K562 (cell line): ENCODE measurements around the gene IGFBP4. TPM values are rescaled to one million over a fixed set of nuclear protein-coding genes. Genes with fewer than 3 reads are reported as not detected.

Experiments used
- ATF1 ChIP-seq, 2 experiments: fragments of 450-650 bp in 1 of 2; IDR thresholded peaks; 2 replicates each; pipeline ENCODE4 v1.6.1; 2016; ENCODE audit warnings: missing compliant biosample characterization in 1 of 2, missing genetic modification characterization in 1 of 2
- DPF2 ChIP-seq: fragments of 450-650 bp; IDR thresholded peaks from 2 replicates; pipeline ENCODE4 v1.6.1; 2016
- E2F4 ChIP-seq: sonication (generic); formaldehyde crosslinking; IDR thresholded peaks from 2 replicates; pipeline ENCODE4 v1.8.0; 2022; ENCODE audit warnings: mild to moderate bottlenecking, low read depth, missing genetic modification reagents
- ELF1 ChIP-seq: fragments of 200-800 bp; sonication (Bioruptor generic); IDR thresholded peaks from 2 replicates; pipeline ENCODE4 v1.6.1; 2016; ENCODE audit warnings: missing genetic modification characterization, missing compliant biosample characterization
- FOSL1 ChIP-seq: fragments of 200-800 bp; sonication (Bioruptor generic); conservative IDR thresholded peaks from 2 replicates; pipeline ENCODE4 v1.6.1; 2016; ENCODE audit warnings: missing genetic modification characterization, missing compliant biosample characterization
- HNRNPK ChIP-seq: fragments of 200-400 bp; formaldehyde crosslinking; IDR thresholded peaks from one replicate; pipeline ENCODE4 v1.6.1; 2018; ENCODE audit warnings: mild to moderate bottlenecking, low read depth, low read length; ENCODE audit not compliant: poor library complexity, severe bottlenecking
- HNRNPLL ChIP-seq: fragments of 200-400 bp; formaldehyde crosslinking; IDR thresholded peaks from 2 replicates; pipeline ENCODE4 v1.6.1; 2017; ENCODE audit warnings: low read length, low read depth, mild to moderate bottlenecking; ENCODE audit not compliant: poor library complexity, severe bottlenecking
- KAT8 ChIP-seq: fragments of 450-650 bp; IDR thresholded peaks from 2 replicates; pipeline ENCODE4 v1.6.1; 2016; ENCODE audit warnings: low read depth, mild to moderate bottlenecking
- MECOM ChIP-seq: fragments of 250-450 bp; sonication (Bioruptor Pico); IDR thresholded peaks from 2 replicates; pipeline ENCODE4 v1.8.0; 2022; ENCODE audit warnings: inconsistent platforms
- MEIS2 ChIP-seq: fragments of 450-650 bp; IDR thresholded peaks from 2 replicates; pipeline ENCODE4 v1.6.1; 2014; ENCODE audit warnings: mild to moderate bottlenecking; ENCODE audit not compliant: partially characterized antibody
- MNT ChIP-seq, 2 experiments: fragments of 450-650 bp; conservative IDR thresholded peaks; 2 replicates each; pipeline ENCODE4 v1.6.1; 2017; ENCODE audit warnings: mild to moderate bottlenecking in 2 of 2, moderate library complexity in 2 of 2
- MYC ChIP-seq, 2 experiments: fragments of 250-450 bp in 1 of 2; sonication (Bioruptor Pico) in 1 of 2; IDR thresholded peaks; 2 replicates each; pipeline versions ENCODE4 v1.5.1 to v1.6.1; 2012 to 2021; ENCODE audit warnings: low read depth in 2 of 2, borderline replicate concordance in 1 of 2, improper control_type of control experiment in 1 of 2, low read length in 1 of 2, mild to moderate bottlenecking in 1 of 2, moderate library complexity in 1 of 2
- PML ChIP-seq: IDR thresholded peaks from 2 replicates; pipeline ENCODE4 v1.6.1; 2012; ENCODE audit warnings: low read length, inconsistent platforms
- POLR2AphosphoS2 ChIP-seq: IDR thresholded peaks from 2 replicates; pipeline ENCODE4 v1.6.1; 2012; ENCODE audit warnings: low read length, improper control_type of control experiment
- SIN3A ChIP-seq, 2 experiments: fragments of 150-350 bp in 1 of 2; IDR thresholded peaks; 2 replicates each; pipeline ENCODE4 v1.6.1; 2011 to 2016; ENCODE audit warnings: borderline replicate concordance in 2 of 2, low read depth in 2 of 2, low read length in 2 of 2, mild to moderate bottlenecking in 2 of 2, moderate library complexity in 2 of 2; ENCODE audit not compliant: control insufficient read depth in 1 of 2
- TAL1 ChIP-seq: fragments of 450-650 bp; IDR thresholded peaks from 2 replicates; pipeline ENCODE4 v1.6.1; 2016; ENCODE audit warnings: mild to moderate bottlenecking
- USF2 ChIP-seq: sonication (generic); formaldehyde crosslinking; IDR thresholded peaks from 2 replicates; pipeline ENCODE4 v1.5.0; 2020; ENCODE audit warnings: missing genetic modification reagents
- ZNF140 ChIP-seq: fragments of 250-450 bp; sonication (Bioruptor Pico); IDR thresholded peaks from 2 replicates; pipeline ENCODE4 v1.8.0; 2021; ENCODE audit warnings: moderate library complexity, mild to moderate bottlenecking, inconsistent platforms
- ZNF253 ChIP-seq: fragments of 250-450 bp; sonication (Bioruptor Pico); conservative IDR thresholded peaks from 2 replicates; pipeline ENCODE4 v1.6.1; 2021; ENCODE audit warnings: mild to moderate bottlenecking
- ZNF282 ChIP-seq: sonication (generic); formaldehyde crosslinking; IDR thresholded peaks from 2 replicates; pipeline ENCODE4 v1.8.1; 2023; ENCODE audit warnings: missing genetic modification reagents
- ZNF592 ChIP-seq: fragments of 450-650 bp; IDR thresholded peaks from 2 replicates; pipeline ENCODE4 v1.6.1; 2017; ENCODE audit warnings: antibody characterized with exemption, mild to moderate bottlenecking
- polyA plus RNA-seq, 8 experiments: library from polyadenylated mRNA; depleted of rRNA in 4 of 8; stranded (reverse) in 5 of 8; unstranded in 3 of 8; fragments of >200 nt; fragmentation: Nextera tagmentation in 2 of 8; fragmentation: Illumina TruSeq in 1 of 8; extraction: Ambion mirVana in 2 of 8; extraction: Trizol in 1 of 8; gene quantifications; 2 replicates each; pipeline versions ENCODE4 v1.2.1 to v1.2.3, GENCODE V29; 2011 to 2014; ENCODE audit warnings: inconsistent platforms in 1 of 8, missing spikeins in 1 of 8
- total RNA-seq, 7 experiments: library from RNA; depleted of rRNA in 6 of 7; stranded (reverse); fragments of >200 nt in 6 of 7; fragmentation: Illumina TruSeq in 2 of 7; extraction: Trizol in 2 of 7; gene quantifications; 2 replicates each; pipeline versions ENCODE4 v1.2.1 to v1.2.3, GENCODE V29; 2011 to 2021; ENCODE audit warnings: low replicate concordance in 1 of 7

IGFBP4 gene
- total and polyA plus RNA-seq, 9 of the 15 experiments (the other 6 are each of a cell fraction or from before 2014, with no cell fraction given), result 8.8 to 99.8 (median 18.6) TPM

- TF ChIP-seq ZNF253, result no peak
- no peak for TF ChIP-seq PML
- peak; percentile 65 for TF ChIP-seq HNRNPLL
- TF ChIP-seq MNT (conservative IDR thresholded peaks at IDR 0.05), result peak in 1 of 2 experiments; percentile 9; a peak in 1 of 4 replicates
- 0 out of 2 replicates have a peak, but pooled peaks have one; percentile 50 for TF ChIP-seq ZNF592
- no peak for TF ChIP-seq ZNF140 (CRISPR knock-in tag)
- TF ChIP-seq POLR2AphosphoS2, result no peak
- TF ChIP-seq USF2 (CRISPR knock-in tag), result no peak
- no peak for TF ChIP-seq MECOM (CRISPR knock-in tag)
- no peak for TF ChIP-seq HNRNPK
- TF ChIP-seq E2F4 (CRISPR knock-in tag), result no peak
- TF ChIP-seq MYC (IDR thresholded peaks at IDR 0.05; ENCODE audit: low read depth, low read length), result no peak
- TF ChIP-seq MYC (CRISPR knock-in tag; IDR thresholded peaks at IDR 0.05; ENCODE audit: borderline replicate concordance, low read depth), result no peak
- no peak for TF ChIP-seq FOSL1 (tag)
- TF ChIP-seq TAL1, result no peak
- no peak for TF ChIP-seq MEIS2
- TF ChIP-seq DPF2, result no peak; the same call in 1 of the 2 replicates
- TF ChIP-seq ATF1 (CRISPR knock-in tag; IDR thresholded peaks at IDR 0.05), result no peak
- TF ChIP-seq ATF1 (tag; IDR thresholded peaks at IDR 0.05), result no peak
- 0 out of 2 replicates have a peak, but pooled peaks have one; percentile 3 for TF ChIP-seq ELF1 (tag)
- TF ChIP-seq ZNF282 (CRISPR knock-in tag), result no peak
- no peak for TF ChIP-seq KAT8
- TF ChIP-seq SIN3A (IDR thresholded peaks at IDR 0.05; ENCODE audit: borderline replicate concordance in 2 of 2, control insufficient read depth in 1 of 2, low read depth in 2 of 2, low read length in 2 of 2), result peak in 1 of 2 experiments; percentile 75; a peak in 2 of 4 replicates
These were observed 26.0 kb upstream of the IGFBP4 start (continued) for GRCh38 chr17:40417258-40417608.
